SK-N-SH (cell line): ENCODE measurements around the gene PLSCR1. TPM values are rescaled to one million over a fixed set of nuclear protein-coding genes. Genes with fewer than 3 reads are reported as not detected.

Experiments used
- CTCF ChIA-PET: fragments of 300-600, 350-600 bp; formaldehyde crosslinking; extraction: SDS; loops from one replicate; lab custom pipeline; 2021; lab: Yijun Ruan, JAX
- POLR2A ChIA-PET: fragments of 350-600 bp; sonication (Branson Sonifier 250); formaldehyde crosslinking; extraction: SDS; loops from one replicate; lab custom pipeline; 2020; ENCODE audit warnings: antibody characterized with exemption, inconsistent platforms; lab: Yijun Ruan, JAX
- DNase-seq: peaks from one replicate; pipeline ENCODE4 v3.0.0; 2012
- H2AFZ ChIP-seq: fragments of 200-600 bp; sonication (generic); 2 replicates; pipeline ENCODE4 v1.8.1; 2016; ENCODE audit warnings: antibody characterized with exemption, mild to moderate bottlenecking, low read depth
- H3F3A ChIP-seq: fragments of 200-600 bp; sonication (generic); replicated peaks from 2 replicates; pipeline ENCODE3; 2016; ENCODE audit warnings: antibody characterized with exemption, mild to moderate bottlenecking; ENCODE audit not compliant: insufficient read depth
- H3K27ac ChIP-seq, 2 experiments: fragments of 200-500 bp in 1 of 2; fragments of 200-600 bp in 1 of 2; sonication (Bioruptor generic) in 1 of 2; sonication (generic), shearing (Covaris generic) in 1 of 2; 2 replicates each; pipeline versions ENCODE4 v1.5.1 to v1.6.1; 2014 to 2016; ENCODE audit warnings: low read depth in 2 of 2, inconsistent platforms in 1 of 2, low read length in 1 of 2, mild to moderate bottlenecking in 1 of 2, mixed read lengths in 1 of 2
- H3K27me3 ChIP-seq: fragments of 200-600 bp; sonication (generic), shearing (Covaris generic); 2 replicates; pipeline ENCODE4 v1.6.1; 2016; ENCODE audit warnings: mixed run types; ENCODE audit not compliant: insufficient read depth
- H3K36me3 ChIP-seq, 2 experiments: fragments of 200-500 bp in 1 of 2; fragments of 200-600 bp in 1 of 2; sonication (Bioruptor generic) in 1 of 2; sonication (generic) in 1 of 2; replicated peaks in 1 of 2; 2 replicates each; pipeline versions ENCODE3 to v1.5.1; 2014 to 2016; ENCODE audit warnings: low read length in 1 of 2, mild to moderate bottlenecking in 1 of 2; ENCODE audit not compliant: insufficient read depth in 2 of 2, control insufficient read depth in 1 of 2
- H3K4me1 ChIP-seq, 2 experiments: fragments of 200-500 bp in 1 of 2; fragments of 200-600 bp in 1 of 2; sonication (Bioruptor generic) in 1 of 2; sonication (generic), shearing (Covaris generic) in 1 of 2; 2 replicates each; pipeline versions ENCODE4 v1.5.1 to v1.6.1; 2014 to 2016; ENCODE audit warnings: low read depth in 1 of 2, low read length in 1 of 2, mixed run types in 1 of 2; ENCODE audit not compliant: insufficient read depth in 2 of 2, control insufficient read depth in 1 of 2
- H3K4me2 ChIP-seq: fragments of 200-600 bp; sonication (generic), shearing (Covaris generic); 2 replicates; pipeline ENCODE4 v1.6.1; 2017; ENCODE audit warnings: mixed run types
- H3K4me3 ChIP-seq, 2 experiments: fragments of 200-500 bp in 1 of 2; fragments of 200-600 bp in 1 of 2; sonication (Bioruptor generic) in 1 of 2; sonication (generic), shearing (Covaris generic) in 1 of 2; 2 replicates each; pipeline versions ENCODE4 v1.5.1 to v1.8.1; 2014 to 2016; ENCODE audit warnings: low read depth in 2 of 2, inconsistent platforms in 1 of 2, low read length in 1 of 2, mild to moderate bottlenecking in 1 of 2, mixed read lengths in 1 of 2, moderate library complexity in 1 of 2
- H3K79me2 ChIP-seq: fragments of 200-600 bp; sonication (generic); 2 replicates; pipeline ENCODE4 v1.8.1; 2017; ENCODE audit warnings: mild to moderate bottlenecking; ENCODE audit not compliant: insufficient read depth
- H3K9ac ChIP-seq: fragments of 200-600 bp; sonication (generic); 2 replicates; pipeline ENCODE4 v1.6.1; 2017; ENCODE audit warnings: mixed run types
- H3K9me2 ChIP-seq: fragments of 200-600 bp; sonication (generic); 2 replicates; pipeline ENCODE4 v1.6.1; 2017; ENCODE audit warnings: mixed run types
- H3K9me3 ChIP-seq: fragments of 200-600 bp; sonication (generic); 2 replicates; pipeline ENCODE4 v1.6.1; 2017; ENCODE audit warnings: mixed run types, mild to moderate bottlenecking, moderate library complexity
- H4K20me1 ChIP-seq: fragments of 200-600 bp; sonication (generic); 2 replicates; pipeline ENCODE4 v1.6.1; 2017; ENCODE audit warnings: mild to moderate bottlenecking, mixed run types; ENCODE audit not compliant: insufficient read depth
- ELF1 ChIP-seq: IDR thresholded peaks from 2 replicates; pipeline ENCODE4 v1.4.0; 2012
- FOXM1 ChIP-seq: IDR thresholded peaks from 2 replicates; pipeline ENCODE4 v1.4.0; 2012; ENCODE audit warnings: low read depth, mild to moderate bottlenecking
- GATA2 ChIP-seq: sonication (generic); formaldehyde crosslinking; IDR thresholded peaks from 2 replicates; pipeline ENCODE4 v1.5.0; 2020; ENCODE audit warnings: mild to moderate bottlenecking, missing genetic modification reagents
- MXI1 ChIP-seq: IDR thresholded peaks from 2 replicates; pipeline ENCODE4 v1.6.1; 2012; ENCODE audit warnings: mild to moderate bottlenecking, low read depth, low read length, improper control_type of control experiment
- RCOR1 ChIP-seq: fragments of 150-350 bp; IDR thresholded peaks from 2 replicates; pipeline ENCODE4 v1.6.1; 2017; ENCODE audit warnings: antibody characterized with exemption, low read length
- RFX5 ChIP-seq: IDR thresholded peaks from 2 replicates; pipeline ENCODE4 v1.6.1; 2012; ENCODE audit warnings: mild to moderate bottlenecking, improper control_type of control experiment, low read length
- TAF1 ChIP-seq: IDR thresholded peaks from 2 replicates; pipeline ENCODE4 v1.6.1; 2012; ENCODE audit warnings: low read depth, mild to moderate bottlenecking, low read length, moderate library complexity, borderline replicate concordance
- TCF12 ChIP-seq: IDR thresholded peaks from 2 replicates; pipeline ENCODE4 v1.4.0; 2012
- YY1 ChIP-seq: IDR thresholded peaks from 2 replicates; pipeline ENCODE4 v1.4.0; 2012; ENCODE audit warnings: low read depth, mild to moderate bottlenecking
- WGBS: methylation state at CpG from one replicate; pipeline ENCODE4 v1.1.6; 2017; ENCODE audit warnings: low lambda C conversion rate; 5-methylcytosine and 5-hydroxymethylcytosine counted together
- polyA plus RNA-seq, 3 experiments: library from polyadenylated mRNA; depleted of rRNA; stranded (reverse); fragments of >200 nt; gene quantifications; 2 replicates each; pipeline ENCODE4 v1.2.3, GENCODE V29; 2012
- TF ChIP-seq, protein P1 (sequence below): IDR thresholded peaks from 2 replicates; pipeline ENCODE4; 2012
- TF ChIP-seq, protein P2 (sequence below): IDR thresholded peaks from 2 replicates; pipeline ENCODE4 v1.4.0; 2012; ENCODE audit warnings: low read depth, borderline replicate concordance
- TF ChIP-seq, protein P3 (sequence below): IDR thresholded peaks from 2 replicates; pipeline ENCODE4 v1.4.0; 2012; ENCODE audit warnings: low read depth

PLSCR1 gene
- polyA plus RNA-seq, 1 of the 3 experiments (the other 2 are of a cell fraction): 10.9 TPM

DNA sequence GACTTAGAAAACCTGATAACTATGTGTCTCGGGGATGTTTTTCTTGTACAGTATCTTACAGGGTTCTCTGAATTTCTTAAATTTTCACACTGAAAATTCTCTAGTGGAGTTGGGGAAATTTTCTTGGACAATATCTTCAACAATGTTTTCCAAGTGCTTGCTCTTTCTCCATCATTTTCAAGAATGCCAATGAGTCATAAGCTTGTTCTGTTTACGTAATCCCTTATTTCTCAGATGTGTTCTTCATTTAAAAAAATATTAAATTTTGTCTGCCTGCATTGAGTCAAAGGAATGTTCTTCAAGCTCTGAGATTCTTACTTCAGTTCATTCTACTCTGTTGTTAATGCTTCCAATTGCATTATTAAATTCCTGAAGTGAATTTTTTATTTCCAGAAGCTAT, 53.1 kb downstream of the PLSCR1 start:
- Histone ChIP-seq H4K20me1 (no peaks in the 10 kb centered on the region), H3K4me3 (no peak overlapping the region), H3K4me2 (no peak overlapping the region), H3K9me3 (no peaks in the 10 kb centered on the region), H3K4me1 (no peaks in the 10 kb centered on the region), H3K79me2 (no peaks in the 10 kb centered on the region), H3K27ac (no peak overlapping the region), H3K9ac (no peak overlapping the region), H3K27me3 (no peaks in the 10 kb centered on the region), H3K36me3 (no peaks in the 10 kb centered on the region), H3K9me2 (no peaks in the 10 kb centered on the region), H3F3A (no peaks in the 10 kb centered on the region), H2AFZ (no peak overlapping the region)
- ChIA-PET POLR2A (no interaction called here), CTCF (no interaction called here)
- 8% methylated on average over 2 of the region's 2 CpGs for WGBS
- DNase-seq: no peak
- TF ChIP-seq RFX5 (no peak), YY1 (no peak)

DNA sequence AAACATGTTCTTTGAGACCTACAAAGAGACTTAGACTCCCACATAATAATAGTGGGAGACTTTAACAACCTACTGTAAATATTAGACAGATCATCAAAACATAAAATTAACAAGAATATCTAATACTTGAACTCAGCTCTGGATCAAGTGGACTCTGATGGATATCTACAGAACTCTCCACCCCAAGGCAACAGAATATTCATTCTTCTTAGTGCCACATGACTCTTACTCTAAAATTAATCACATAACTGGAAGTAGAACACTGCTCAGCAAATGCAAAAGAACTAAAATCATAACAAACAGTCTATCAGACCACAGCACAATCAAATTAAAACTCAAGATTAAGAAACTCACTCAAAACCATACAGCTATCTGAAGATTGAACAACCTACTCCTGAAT, 59.1 kb downstream of the PLSCR1 start:
- Histone ChIP-seq H3K4me3 (no peak overlapping the region), H3K9me3 (no peaks in the 10 kb centered on the region), H3K27me3 (no peaks in the 10 kb centered on the region), H3K9me2 (no peaks in the 10 kb centered on the region), H3K4me1 (no peaks in the 10 kb centered on the region), H3F3A (no peaks in the 10 kb centered on the region), H3K79me2 (no peaks in the 10 kb centered on the region), H3K9ac (no peak overlapping the region), H3K27ac (no peak overlapping the region), H4K20me1 (no peaks in the 10 kb centered on the region), H3K4me2 (no peak overlapping the region), H2AFZ (no peak overlapping the region), H3K36me3 (no peaks in the 10 kb centered on the region)
- TF ChIP-seq, protein P1, sequence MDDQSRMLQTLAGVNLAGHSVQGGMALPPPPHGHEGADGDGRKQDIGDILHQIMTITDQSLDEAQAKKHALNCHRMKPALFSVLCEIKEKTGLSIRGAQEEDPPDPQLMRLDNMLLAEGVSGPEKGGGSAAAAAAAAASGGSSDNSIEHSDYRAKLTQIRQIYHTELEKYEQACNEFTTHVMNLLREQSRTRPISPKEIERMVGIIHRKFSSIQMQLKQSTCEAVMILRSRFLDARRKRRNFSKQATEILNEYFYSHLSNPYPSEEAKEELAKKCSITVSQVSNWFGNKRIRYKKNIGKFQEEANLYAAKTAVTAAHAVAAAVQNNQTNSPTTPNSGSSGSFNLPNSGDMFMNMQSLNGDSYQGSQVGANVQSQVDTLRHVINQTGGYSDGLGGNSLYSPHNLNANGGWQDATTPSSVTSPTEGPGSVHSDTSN: no peak
- TF ChIP-seq, protein P2, sequence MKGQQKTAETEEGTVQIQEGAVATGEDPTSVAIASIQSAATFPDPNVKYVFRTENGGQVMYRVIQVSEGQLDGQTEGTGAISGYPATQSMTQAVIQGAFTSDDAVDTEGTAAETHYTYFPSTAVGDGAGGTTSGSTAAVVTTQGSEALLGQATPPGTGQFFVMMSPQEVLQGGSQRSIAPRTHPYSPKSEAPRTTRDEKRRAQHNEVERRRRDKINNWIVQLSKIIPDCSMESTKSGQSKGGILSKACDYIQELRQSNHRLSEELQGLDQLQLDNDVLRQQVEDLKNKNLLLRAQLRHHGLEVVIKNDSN: no peak
- no peak for TF ChIP-seq MXI1
- TF ChIP-seq TAF1: no peak
- TF ChIP-seq FOXM1: no peak
- TF ChIP-seq RCOR1: no peak
- TF ChIP-seq ELF1: no peak
- TF ChIP-seq, protein P3, sequence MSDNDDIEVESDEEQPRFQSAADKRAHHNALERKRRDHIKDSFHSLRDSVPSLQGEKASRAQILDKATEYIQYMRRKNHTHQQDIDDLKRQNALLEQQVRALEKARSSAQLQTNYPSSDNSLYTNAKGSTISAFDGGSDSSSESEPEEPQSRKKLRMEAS: no peak
- TF ChIP-seq TCF12: no peak
- TF ChIP-seq GATA2 (CRISPR knock-in tag): no peak
- TF ChIP-seq YY1: no peak
- POLR2A ChIA-PET: no interaction called here
- CTCF ChIA-PET: no interaction called here
- no peak for DNase-seq
